Kidney (tissue), 14 donors: ENCODE data around the gene MKNK1. TPM values are rescaled to one million over a fixed set of nuclear protein-coding genes. Genes with fewer than 3 reads are reported as not detected.
A peak's percentile ranks its signal among the peaks of the same experiment; 100 is the strongest.

Source experiments
- DNase-seq, 5 donors: peaks; one replicate each; pipeline ENCODE4 v3.0.0-alpha.2; 2013 to 2020
- FAIRE-seq: peaks from 2 replicates; lab custom pipeline; 2012; peaks lifted over from hg19 to GRCh38; lab: Jason Lieb, UNC
- H3K27ac ChIP-seq, 2 donors: one replicate each; pipeline ENCODE4 v1.7.0; 2013; ENCODE audit warnings: low read depth in 2 of 2, low read length in 2 of 2, inconsistent platforms in 1 of 2
- H3K27me3 ChIP-seq: one replicate; pipeline ENCODE4 v1.7.1; 2013; ENCODE audit warnings: low read length, inconsistent platforms; ENCODE audit not compliant: control insufficient read depth, insufficient read depth
- H3K36me3 ChIP-seq, 3 donors: one replicate each; pipeline versions ENCODE4 v1.7.0 to v1.7.1; 2013; ENCODE audit warnings: low read length in 3 of 3, control low read depth in 1 of 3, inconsistent platforms in 1 of 3; ENCODE audit not compliant: insufficient read depth in 3 of 3, control insufficient read depth in 2 of 3
- H3K4me1 ChIP-seq, 3 donors: one replicate each; pipeline versions ENCODE4 v1.7.0 to v1.7.1; 2013; ENCODE audit warnings: low read length in 3 of 3, inconsistent platforms in 1 of 3, low read depth in 1 of 3; ENCODE audit not compliant: control insufficient read depth in 2 of 3, insufficient read depth in 2 of 3
- H3K4me3 ChIP-seq, 3 donors: one replicate each; pipeline versions ENCODE4 v1.7.0 to v1.8.1; 2013; ENCODE audit warnings: low read length in 3 of 3, control low read depth in 1 of 3, inconsistent platforms in 1 of 3
- H3K9ac ChIP-seq, 3 donors: one replicate each; pipeline versions ENCODE4 v1.7.0 to v1.7.1; 2013; ENCODE audit warnings: low read length in 3 of 3, control low read depth in 1 of 3, inconsistent platforms in 1 of 3
- H3K9me3 ChIP-seq, 3 donors: one replicate each; pipeline versions ENCODE4 v1.7.0 to v1.7.1; 2013; ENCODE audit warnings: low read length in 3 of 3, control low read depth in 1 of 3, inconsistent platforms in 1 of 3; ENCODE audit not compliant: control insufficient read depth in 2 of 3, insufficient read depth in 1 of 3
- intact Hi-C: fragments of 100-400 bp; cut with DNase I; formaldehyde crosslinking; loops from one replicate; pipeline ENCODE4 v1.11.1; 2022
- polyA plus RNA-seq: library from polyadenylated mRNA; stranded (reverse); fragments of 350-450 nt; fragmentation: Illumina TruSeq; extraction: RNeasy Lipid Tissue Mini Kit (QIAGEN cat#74804); gene quantifications from one replicate; pipeline ENCODE4 v1.2.3, GENCODE V29; 2014; ENCODE audit warnings: low read depth, low replicate concordance; ENCODE audit not compliant: insufficient read depth
- total RNA-seq: library from RNA; stranded (reverse); fragmentation: NEBNext Ultra II Directional; extraction: Animal tissue kit (Norgen Biotek cat#: 25700); gene quantifications from one replicate; pipeline ENCODE4 v1.2.1, GENCODE V29; 2021
- TF ChIP-seq, protein P1 (sequence below): IDR thresholded peaks from 3 replicates; pipeline ENCODE4 v1.5.1; 2012; ENCODE audit warnings: mild to moderate bottlenecking, moderate library complexity, borderline replicate concordance; ENCODE audit not compliant: insufficient read depth; ENCODE audit errors: extremely low read depth
- donor health status: control.
- donor health status: control.
- donor health status: control.
- donor health status: control.
- donor health status: control.
- donor health status: DM: yes; HTN: yes; CAD: no.
- donor health status: Normal renal cell carcinoma (clear cell type).

The MKNK1 gene
- total and polyA plus RNA-seq, 2 donors from 2014 or later: 17.5 to 49.7 TPM

- no peak overlapping the region for H3K4me3 ChIP-seq
- no peak overlapping the region for H3K27ac ChIP-seq
- no peak overlapping the region for H3K9ac ChIP-seq
- TF ChIP-seq, protein P1, sequence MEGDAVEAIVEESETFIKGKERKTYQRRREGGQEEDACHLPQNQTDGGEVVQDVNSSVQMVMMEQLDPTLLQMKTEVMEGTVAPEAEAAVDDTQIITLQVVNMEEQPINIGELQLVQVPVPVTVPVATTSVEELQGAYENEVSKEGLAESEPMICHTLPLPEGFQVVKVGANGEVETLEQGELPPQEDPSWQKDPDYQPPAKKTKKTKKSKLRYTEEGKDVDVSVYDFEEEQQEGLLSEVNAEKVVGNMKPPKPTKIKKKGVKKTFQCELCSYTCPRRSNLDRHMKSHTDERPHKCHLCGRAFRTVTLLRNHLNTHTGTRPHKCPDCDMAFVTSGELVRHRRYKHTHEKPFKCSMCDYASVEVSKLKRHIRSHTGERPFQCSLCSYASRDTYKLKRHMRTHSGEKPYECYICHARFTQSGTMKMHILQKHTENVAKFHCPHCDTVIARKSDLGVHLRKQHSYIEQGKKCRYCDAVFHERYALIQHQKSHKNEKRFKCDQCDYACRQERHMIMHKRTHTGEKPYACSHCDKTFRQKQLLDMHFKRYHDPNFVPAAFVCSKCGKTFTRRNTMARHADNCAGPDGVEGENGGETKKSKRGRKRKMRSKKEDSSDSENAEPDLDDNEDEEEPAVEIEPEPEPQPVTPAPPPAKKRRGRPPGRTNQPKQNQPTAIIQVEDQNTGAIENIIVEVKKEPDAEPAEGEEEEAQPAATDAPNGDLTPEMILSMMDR: no peak
- FAIRE-seq: no peak
- DNase-seq: peak in 2 of 5 donors; percentile 31 to 75
- intact Hi-C loops: no loop called here
- H3K36me3 ChIP-seq: no peaks in the 10 kb centered on the region
- peaks cover 5% of the 10 kb centered on the region for H3K27me3 ChIP-seq
- no peaks in the 10 kb centered on the region for H3K4me1 ChIP-seq
- H3K9me3 ChIP-seq: no peaks in the 10 kb centered on the region
Measured at GRCh38 chr1:46522184-46522968, 81.7 kb downstream of the MKNK1 start.

GRCh38 chr1:46521414-46521813 is 82.7 kb downstream of the MKNK1 start:
- Histone ChIP-seq H3K27me3 (peaks cover 7% of the 10 kb centered on the region), H3K4me1 (peaks cover 0 to 6% (median 0%) of the 10 kb centered on the region in 3 donors), H3K9me3 (no peaks in the 10 kb centered on the region), H3K27ac (no peak overlapping the region), H3K9ac (no peak overlapping the region), H3K4me3 (no peak overlapping the region), H3K36me3 (no peaks in the 10 kb centered on the region)
- DNase-seq (peak in 1 of 5 donors; percentile 11), FAIRE-seq (no peak)
- intact Hi-C loops: no loop called here
- TF ChIP-seq, protein P1: no peak

GRCh38 chr1:46520063-46520911 is 83.8 kb downstream of the MKNK1 start:
- FAIRE-seq (no peak), DNase-seq (peak in 4 of 5 donors; percentile 67 to 78 (median 76))
- peaks cover 0 to 6% (median 0%) of the 10 kb centered on the region in 3 donors for H3K4me1 ChIP-seq
- no peaks in the 10 kb centered on the region for H3K9me3 ChIP-seq
- no peaks in the 10 kb centered on the region for H3K36me3 ChIP-seq
- no peak overlapping the region for H3K27ac ChIP-seq
- TF ChIP-seq, protein P1: no peak
- no peak overlapping the region for H3K4me3 ChIP-seq
- H3K27me3 ChIP-seq: peaks cover 4% of the 10 kb centered on the region
- intact Hi-C loops: no loop called here
- no peak overlapping the region for H3K9ac ChIP-seq
